BJ (cell line): ENCODE data around the gene RAPGEF6. TPM values are rescaled to one million over a fixed set of nuclear protein-coding genes. Genes with fewer than 3 reads are reported as not detected.

Source experiments
- CTCF ChIA-PET: fragments of 350-600 bp; formaldehyde crosslinking; extraction: SDS; loops from one replicate; lab custom pipeline; 2021; ENCODE audit warnings: antibody characterized with exemption, inconsistent platforms; lab: Yijun Ruan, JAX
- POLR2A ChIA-PET: fragments of 300-600 bp; sonication (Branson Sonifier 250); formaldehyde crosslinking; extraction: SDS; loops from one replicate; lab custom pipeline; 2021; ENCODE audit warnings: antibody characterized with exemption; lab: Charles Lee
- DNase-seq: peaks from one replicate; pipeline ENCODE4 v3.0.0-alpha.2; 2011; ENCODE audit warnings: low read depth
- H3K27me3 ChIP-seq: 2 replicates; pipeline ENCODE4 v1.6.0; 2011; ENCODE audit warnings: low read length; ENCODE audit not compliant: control insufficient read depth, insufficient read depth
- H3K36me3 ChIP-seq: 2 replicates; pipeline ENCODE4 v1.5.1; 2011; ENCODE audit warnings: low read length; ENCODE audit not compliant: control insufficient read depth, insufficient read depth
- H3K4me3 ChIP-seq: 2 replicates; pipeline ENCODE4 v1.5.1; 2011; ENCODE audit warnings: low read depth, mild to moderate bottlenecking, control low read depth, low read length
- CTCF ChIP-seq: IDR thresholded peaks from 2 replicates; pipeline ENCODE4 v1.5.1; 2011; ENCODE audit warnings: low read depth, mild to moderate bottlenecking, control low read depth, inconsistent platforms, low read length, moderate library complexity; ENCODE audit not compliant: insufficient read depth
- polyA plus RNA-seq: library from polyadenylated mRNA; depleted of rRNA; stranded (reverse); fragments of >200 nt; gene quantifications from 2 replicates; pipeline ENCODE4 v1.2.3, GENCODE V29; 2011

The RAPGEF6 gene
- polyA plus RNA-seq, 1 experiment: 6.2 TPM

DNA sequence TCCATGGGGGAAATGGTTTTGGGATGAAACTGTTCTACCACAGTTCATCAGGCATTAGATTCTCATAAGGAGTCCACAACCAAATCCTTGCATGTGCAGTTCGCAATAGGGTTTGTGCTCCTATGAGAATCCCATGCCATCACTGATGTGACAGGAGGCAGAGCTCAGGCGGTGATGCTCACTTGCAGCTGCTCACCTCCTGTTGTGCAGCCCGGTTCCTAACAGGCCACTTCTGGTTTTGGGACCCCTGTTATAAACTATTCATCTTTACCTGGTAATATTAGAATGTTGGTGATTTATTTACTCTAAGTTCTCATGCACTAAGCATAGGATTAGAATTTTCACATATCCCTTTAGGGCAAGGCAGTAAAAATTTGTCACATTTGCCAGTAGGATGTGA lies 248.9 kb downstream of the RAPGEF6 start:
- no peak for DNase-seq
- peaks cover 2% of the 10 kb centered on the region; the same call in 1 of the 2 replicates for H3K36me3 ChIP-seq
- POLR2A ChIA-PET: no interaction called here
- no peak overlapping the region for H3K4me3 ChIP-seq
- no peak for TF ChIP-seq CTCF
- H3K27me3 ChIP-seq: no peaks in the 10 kb centered on the region
- CTCF ChIA-PET: no interaction called here

GRCh38 chr5:131384616-131385214 lies 250.3 kb downstream of the RAPGEF6 start:
- TF ChIP-seq CTCF: no peak
- CTCF ChIA-PET: interaction anchor here (1.3 kb wide), 1 partner anchor 12 kb away, joined by 3 read pairs; no protein-coding TSS in a partner anchor
- POLR2A ChIA-PET: interaction anchor here (0.6 to 0.7 kb wide), 2 partner anchors 29 to 31 kb away, joined by 3 to 4 read pairs; no protein-coding TSS in a partner anchor
- Histone ChIP-seq H3K36me3 (peaks cover 2% of the 10 kb centered on the region; the same call in 1 of the 2 replicates), H3K27me3 (no peaks in the 10 kb centered on the region), H3K4me3 (no peak overlapping the region)
- no peak for DNase-seq

GRCh38 chr5:131384173-131384572 lies 250.9 kb downstream of the RAPGEF6 start:
- ChIA-PET CTCF (interaction anchor here (1.3 to 1.6 kb wide), 2 partner anchors 12 to 17 kb away, joined by 3 read pairs; no protein-coding TSS in a partner anchor), POLR2A (interaction anchor here (0.7 kb wide), 1 partner anchor 32 kb away, joined by 3 read pairs; no protein-coding TSS in a partner anchor)
- TF ChIP-seq CTCF: no peak

DNA sequence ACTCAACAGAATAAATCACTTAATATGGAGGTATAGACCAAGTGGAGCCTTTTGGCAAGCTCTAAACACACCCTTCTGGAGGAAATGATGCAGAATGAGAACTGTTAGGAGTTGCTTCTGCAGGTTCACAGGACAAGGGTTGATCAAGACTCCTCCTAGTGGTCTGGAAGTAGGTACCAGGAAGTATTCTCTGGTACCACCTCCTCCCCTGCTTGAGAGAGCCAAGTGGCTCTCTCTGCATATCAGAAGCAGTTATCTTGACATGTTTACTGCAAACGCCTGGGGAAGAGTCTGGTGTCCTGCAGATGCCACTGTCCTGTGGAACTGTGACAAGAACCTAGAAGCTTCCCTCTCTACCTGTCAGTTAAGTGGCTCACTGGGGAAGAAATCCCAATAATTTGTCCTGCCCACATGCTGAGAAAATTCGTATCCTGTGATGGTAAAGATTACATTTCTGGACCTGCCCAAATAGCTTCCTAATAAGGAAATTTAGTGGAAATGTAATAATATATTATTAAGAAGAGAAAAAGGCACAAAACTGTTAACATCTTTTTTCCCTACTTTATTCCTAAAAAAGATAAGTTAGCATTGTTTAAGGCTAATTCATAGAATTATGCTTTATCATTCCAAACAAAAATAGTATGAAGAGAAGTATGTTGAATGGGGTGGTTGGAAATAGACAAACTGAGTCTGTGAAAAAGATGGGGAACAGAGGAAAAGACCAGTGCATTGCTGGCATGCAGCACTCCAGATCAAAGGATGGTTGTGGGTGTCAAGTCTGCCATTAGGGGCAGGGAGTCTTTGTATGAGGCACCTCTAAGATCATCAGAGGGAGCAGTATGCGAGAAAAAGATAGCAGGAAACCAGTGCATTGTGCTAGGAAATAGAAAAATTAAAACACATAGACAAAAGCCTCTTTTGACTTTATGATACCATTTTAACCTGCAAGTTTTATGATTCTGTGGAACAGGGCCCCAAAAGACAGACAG lies 252.3 kb downstream of the RAPGEF6 start:
- no peak for DNase-seq
- POLR2A ChIA-PET: no interaction called here
- Histone ChIP-seq H3K4me3 (no peak overlapping the region), H3K36me3 (no peaks in the 10 kb centered on the region), H3K27me3 (no peaks in the 10 kb centered on the region)
- CTCF ChIA-PET: interaction anchor here (0.6 to 2.7 kb wide), 9 partner anchors 9 to 225 kb away, joined by 3 to 9 read pairs (median 3); partner anchors contain the start of gene CDC42SE2
- peak; percentile 46 for TF ChIP-seq CTCF

More at GRCh38 chr5:131384173-131384572, 250.9 kb downstream of the RAPGEF6 start:
- DNase-seq: no peak
- no peak overlapping the region for H3K4me3 ChIP-seq
- H3K27me3 ChIP-seq: no peaks in the 10 kb centered on the region
- H3K36me3 ChIP-seq: peaks cover 2% of the 10 kb centered on the region; the same call in 1 of the 2 replicates
